Uterus (tissue), 2 donors: Measurements from ENCODE around the gene DBR1.

ENCODE experiments used
- POLR2A ChIP-seq, 2 donors: fragments of 450-650 bp; IDR thresholded peaks; one replicate each; pipeline ENCODE4 v1.6.1; 2016; ENCODE audit warnings: antibody characterized with exemption in 2 of 2, mild to moderate bottlenecking in 1 of 2, moderate library complexity in 1 of 2
- TF ChIP-seq, protein P1 (sequence below), 4 experiments: fragments of 200-600 bp in 2 of 4; fragments of 450-650 bp in 2 of 4; sonication (generic) in 2 of 4; IDR thresholded peaks; one replicate each; pipeline ENCODE4 v1.5.1; 2016 to 2019; ENCODE audit warnings: antibody characterized with exemption in 4 of 4, mild to moderate bottlenecking in 2 of 4, moderate library complexity in 1 of 4

DNA sequence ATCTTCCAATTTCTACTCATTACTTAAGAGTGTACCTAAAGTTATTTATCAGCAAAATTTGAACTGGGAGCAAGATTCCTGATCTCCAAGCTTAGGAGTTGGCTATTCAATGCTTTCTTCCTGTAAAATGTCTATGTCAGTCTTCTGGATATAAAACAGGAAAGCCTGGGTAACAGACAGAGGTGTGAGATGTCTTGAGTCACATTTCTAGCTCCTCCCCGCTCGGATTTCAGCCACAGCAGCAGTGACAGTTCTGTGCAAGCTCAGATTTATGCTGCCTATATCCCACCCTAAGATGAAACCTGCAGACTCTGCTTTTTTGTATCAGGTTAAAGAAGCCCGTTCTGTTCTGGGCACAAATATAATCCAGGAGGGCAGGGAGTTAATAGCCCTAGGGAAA, 10.3 kb upstream of the DBR1 start:
- TF ChIP-seq, protein P1, sequence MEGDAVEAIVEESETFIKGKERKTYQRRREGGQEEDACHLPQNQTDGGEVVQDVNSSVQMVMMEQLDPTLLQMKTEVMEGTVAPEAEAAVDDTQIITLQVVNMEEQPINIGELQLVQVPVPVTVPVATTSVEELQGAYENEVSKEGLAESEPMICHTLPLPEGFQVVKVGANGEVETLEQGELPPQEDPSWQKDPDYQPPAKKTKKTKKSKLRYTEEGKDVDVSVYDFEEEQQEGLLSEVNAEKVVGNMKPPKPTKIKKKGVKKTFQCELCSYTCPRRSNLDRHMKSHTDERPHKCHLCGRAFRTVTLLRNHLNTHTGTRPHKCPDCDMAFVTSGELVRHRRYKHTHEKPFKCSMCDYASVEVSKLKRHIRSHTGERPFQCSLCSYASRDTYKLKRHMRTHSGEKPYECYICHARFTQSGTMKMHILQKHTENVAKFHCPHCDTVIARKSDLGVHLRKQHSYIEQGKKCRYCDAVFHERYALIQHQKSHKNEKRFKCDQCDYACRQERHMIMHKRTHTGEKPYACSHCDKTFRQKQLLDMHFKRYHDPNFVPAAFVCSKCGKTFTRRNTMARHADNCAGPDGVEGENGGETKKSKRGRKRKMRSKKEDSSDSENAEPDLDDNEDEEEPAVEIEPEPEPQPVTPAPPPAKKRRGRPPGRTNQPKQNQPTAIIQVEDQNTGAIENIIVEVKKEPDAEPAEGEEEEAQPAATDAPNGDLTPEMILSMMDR (IDR thresholded peaks at IDR 0.05): no peak
- TF ChIP-seq POLR2A (IDR thresholded peaks at IDR 0.05): no peak
